ENCODE measurements around the gene GPC5. TPM values are rescaled to one million over a fixed set of nuclear protein-coding genes. Genes with fewer than 3 reads are reported as not detected.

The GPC5 gene
- total and polyA plus RNA-seq, 10 donors = 0.04 to 0.83 (median 0.26) TPM; not detected in 3

GRCh38 chr13:91652404-91653301, 254.2 kb downstream of the GPC5 start:
- no peaks in the 10 kb centered on the region for H3K36me3 ChIP-seq
- no peak for TF ChIP-seq CTCF (IDR thresholded peaks at IDR 0.05 in 8 of 11, conservative IDR thresholded peaks at IDR 0.05 in 3 of 11)
- no peak for TF ChIP-seq POLR2AphosphoS5 (IDR thresholded peaks at IDR 0.05)
- TF ChIP-seq POLR2A (IDR thresholded peaks at IDR 0.05) = no peak
- H3K4me1 ChIP-seq = no peaks in the 10 kb centered on the region
- H3K27ac ChIP-seq = no peak overlapping the region
- no peaks in the 10 kb centered on the region for H3K27me3 ChIP-seq (replicated peaks in 1 of 7)
- H3K9me3 ChIP-seq = no peaks in the 10 kb centered on the region
- DNase-seq = no peak
- WGBS, 5 donors = 66 to 78% (median 70%) methylated on average over 10 of the region's 10 CpGs
- intact Hi-C loops (cut with DNase I; ENCODE audit: low total_unique reads) = no loop called here
- H3K4me3 ChIP-seq = no peak overlapping the region

- intact Hi-C loops (cut with DNase I; ENCODE audit: low total_unique reads) = no loop called here
- no peak overlapping the region for H3K4me3 ChIP-seq
- H3K27me3 ChIP-seq (replicated peaks in 1 of 7) = no peaks in the 10 kb centered on the region
- TF ChIP-seq POLR2AphosphoS5 (IDR thresholded peaks at IDR 0.05) (no peak), CTCF (IDR thresholded peaks at IDR 0.05 in 8 of 11, conservative IDR thresholded peaks at IDR 0.05 in 3 of 11) (no peak), POLR2A (IDR thresholded peaks at IDR 0.05) (no peak)
- H3K27ac ChIP-seq = no peak overlapping the region
- H3K4me1 ChIP-seq = no peaks in the 10 kb centered on the region
- no peak for DNase-seq
- no peaks in the 10 kb centered on the region for H3K9me3 ChIP-seq
- 85 to 98% (median 90%) methylated on average over 4 of the region's 4 CpGs for whole genome bisulfite sequencing, 5 donors
- no peaks in the 10 kb centered on the region for H3K36me3 ChIP-seq
Measured at GRCh38 chr13:91655731-91656130, 257.3 kb downstream of the GPC5 start.

- DNase-seq = no peak
- no peaks in the 10 kb centered on the region for H3K4me1 ChIP-seq
- no peak overlapping the region for H3K27ac ChIP-seq
- H3K27me3 ChIP-seq (replicated peaks in 1 of 7) = no peaks in the 10 kb centered on the region
- H3K9me3 ChIP-seq = no peaks in the 10 kb centered on the region
- no peak overlapping the region for H3K4me3 ChIP-seq
- WGBS, 5 donors = 69 to 83% (median 72%) methylated on average over 2 of the region's 2 CpGs
- intact Hi-C loops (cut with DNase I; ENCODE audit: low total_unique reads) = no loop called here
- H3K36me3 ChIP-seq = no peaks in the 10 kb centered on the region
- TF ChIP-seq POLR2A (IDR thresholded peaks at IDR 0.05) (no peak), POLR2AphosphoS5 (IDR thresholded peaks at IDR 0.05) (no peak), CTCF (IDR thresholded peaks at IDR 0.05 in 8 of 11, conservative IDR thresholded peaks at IDR 0.05 in 3 of 11) (no peak)
Measured at GRCh38 chr13:91657283-91657682, 258.9 kb downstream of the GPC5 start.

GRCh38 chr13:91659256-91660075, 261.0 kb downstream of the GPC5 start:
- DNase-seq = no peak
- Histone ChIP-seq H3K27me3 (replicated peaks in 1 of 7) (no peaks in the 10 kb centered on the region), H3K4me1 (no peaks in the 10 kb centered on the region), H3K4me3 (no peak overlapping the region), H3K27ac (no peak overlapping the region), H3K36me3 (no peaks in the 10 kb centered on the region), H3K9me3 (no peaks in the 10 kb centered on the region)
- WGBS, 5 donors = 71 to 79% (median 73%) methylated on average over 4 of the region's 4 CpGs
- intact Hi-C loops (cut with DNase I; ENCODE audit: low total_unique reads) = no loop called here
- TF ChIP-seq POLR2AphosphoS5 (IDR thresholded peaks at IDR 0.05) (no peak), POLR2A (IDR thresholded peaks at IDR 0.05) (no peak), CTCF (IDR thresholded peaks at IDR 0.05 in 8 of 11, conservative IDR thresholded peaks at IDR 0.05 in 3 of 11) (no peak)

Data from spleen (tissue), 11 donors.